ENCODE measurements around the gene SIGLEC5.
A peak's percentile ranks its signal among the peaks of the same experiment; 100 is the strongest.
"Not testable (repeated sequence)": the region's sequence is repeated elsewhere in the genome, so short reads cannot be mapped to it uniquely, and the experiment has no call there.

SIGLEC5 gene

GRCh38 chr19:51652266-51652665, 22.1 kb upstream of the SIGLEC5 start:
- no peak overlapping the region for H2AFZ ChIP-seq
- H3K4me1 ChIP-seq = peaks cover 2% of the 10 kb centered on the region
- no peak overlapping the region for H3K9ac ChIP-seq
- H3K79me2 ChIP-seq = no peaks in the 10 kb centered on the region
- H3K27me3 ChIP-seq (ENCODE audit: control insufficient read depth, insufficient read depth, low read length) = no peaks in the 10 kb centered on the region
- no peak overlapping the region for H3K4me2 ChIP-seq (ENCODE audit: low read length)
- TF ChIP-seq CTCF (IDR thresholded peaks at IDR 0.05) = no peak
- no peaks in the 10 kb centered on the region for H3K36me3 ChIP-seq (ENCODE audit: control insufficient read depth, insufficient read depth, low read length)
- no peak overlapping the region for H3K4me3 ChIP-seq (ENCODE audit: low read depth, low read length)
- no peaks in the 10 kb centered on the region for H3K9me3 ChIP-seq (ENCODE audit: control insufficient read depth, low read length)
- no peak overlapping the region for H3K27ac ChIP-seq

DNA sequence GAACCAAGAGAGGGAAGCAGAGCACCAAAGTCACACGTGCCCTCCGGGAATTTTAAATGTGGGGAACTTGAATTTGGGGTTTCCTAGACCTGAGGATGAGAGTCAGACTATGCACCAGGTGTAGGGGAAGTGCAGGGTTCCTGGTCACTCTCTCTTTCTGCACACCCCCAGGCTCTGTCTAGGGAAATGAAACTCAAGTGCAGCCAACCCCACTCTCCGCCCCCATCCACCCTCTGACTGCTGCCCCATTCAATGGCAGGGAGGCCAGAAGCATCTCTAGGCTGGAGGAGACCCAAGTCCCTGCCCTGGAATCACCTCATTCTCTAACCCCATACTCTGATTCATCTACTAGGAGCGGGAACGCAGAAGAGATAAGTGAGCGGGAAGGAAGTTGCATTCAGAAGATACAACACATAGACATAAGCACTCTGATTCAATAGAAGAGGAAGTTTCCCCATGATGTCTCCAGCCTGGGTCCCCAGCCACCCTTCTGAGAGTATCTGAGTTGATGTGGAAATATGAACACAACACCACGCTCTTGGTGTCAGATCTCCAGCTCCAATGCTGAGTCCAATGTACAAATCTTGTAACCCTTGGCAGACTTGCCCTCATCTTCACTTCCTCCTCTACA, 21.1 kb upstream of the SIGLEC5 start:
- no peak overlapping the region for H3K27ac ChIP-seq
- no peak for TF ChIP-seq CTCF (IDR thresholded peaks at IDR 0.05)
- no peak overlapping the region for H2AFZ ChIP-seq
- no peak overlapping the region for H3K4me3 ChIP-seq (ENCODE audit: low read depth, low read length)
- H3K4me2 ChIP-seq (ENCODE audit: low read length) = no peak overlapping the region
- H3K9me3 ChIP-seq (ENCODE audit: control insufficient read depth, low read length) = no peaks in the 10 kb centered on the region
- no peaks in the 10 kb centered on the region for H3K4me1 ChIP-seq
- H3K79me2 ChIP-seq = no peaks in the 10 kb centered on the region
- no peaks in the 10 kb centered on the region for H3K36me3 ChIP-seq (ENCODE audit: control insufficient read depth, insufficient read depth, low read length)
- no peak overlapping the region for H3K9ac ChIP-seq
- H3K27me3 ChIP-seq (ENCODE audit: control insufficient read depth, insufficient read depth, low read length) = no peaks in the 10 kb centered on the region

DNA sequence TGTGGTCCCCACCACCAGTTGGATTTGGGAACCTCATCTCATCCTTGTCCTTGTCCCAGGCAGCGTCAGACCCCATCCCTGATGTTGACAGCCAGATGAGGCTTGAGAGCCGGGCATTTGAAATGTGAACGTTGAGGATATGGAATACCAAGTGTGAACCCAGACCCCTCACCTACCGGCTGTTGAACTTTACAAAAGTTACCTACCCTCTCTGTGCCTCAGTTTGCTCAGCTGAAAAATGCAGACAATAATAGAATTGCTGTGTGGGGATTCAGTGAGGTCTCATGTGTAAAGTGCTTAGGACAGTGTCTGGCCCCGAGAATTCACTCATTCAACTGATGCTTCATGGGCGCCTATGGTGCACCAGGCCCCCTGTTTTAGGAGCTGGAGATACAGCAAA, 17.1 kb upstream of the SIGLEC5 start:
- TF ChIP-seq CTCF (IDR thresholded peaks at IDR 0.05) = no peak
- Histone ChIP-seq H3K79me2 (no peaks in the 10 kb centered on the region), H3K9ac (no peak overlapping the region), H3K27me3 (ENCODE audit: control insufficient read depth, insufficient read depth, low read length) (no peaks in the 10 kb centered on the region), H3K4me3 (ENCODE audit: low read depth, low read length) (no peak overlapping the region), H3K4me2 (ENCODE audit: low read length) (no peak overlapping the region), H3K36me3 (ENCODE audit: control insufficient read depth, insufficient read depth, low read length) (no peaks in the 10 kb centered on the region), H3K27ac (no peak overlapping the region), H2AFZ (no peak overlapping the region), H3K9me3 (ENCODE audit: control insufficient read depth, low read length) (no peaks in the 10 kb centered on the region), H3K4me1 (peaks cover 22% of the 10 kb centered on the region)

- not testable (repeated sequence) for H3K36me3 ChIP-seq (ENCODE audit: control insufficient read depth, insufficient read depth, low read length); H3K27me3 ChIP-seq (ENCODE audit: control insufficient read depth, insufficient read depth, low read length); H3K9me3 ChIP-seq (ENCODE audit: control insufficient read depth, low read length); H3K27ac ChIP-seq; H3K79me2 ChIP-seq; H3K9ac ChIP-seq; H2AFZ ChIP-seq
- Histone ChIP-seq H3K4me2 (ENCODE audit: low read length) (peak within 1 kb of the TSS; percentile 80), H3K4me1 (peaks cover 22% of the 10 kb centered on the region), H3K4me3 (ENCODE audit: low read depth, low read length) (peak within 1 kb of the TSS; percentile 65)
Observed at GRCh38 chr19:51646730-51647129, 16.5 kb upstream of the SIGLEC5 start, which contains the start of gene SIGLEC14. Gene SIGLEC14 (minus strand): TSS chr19:51646825. CDS start chr19:51646759, 66 bp downstream.

DNA sequence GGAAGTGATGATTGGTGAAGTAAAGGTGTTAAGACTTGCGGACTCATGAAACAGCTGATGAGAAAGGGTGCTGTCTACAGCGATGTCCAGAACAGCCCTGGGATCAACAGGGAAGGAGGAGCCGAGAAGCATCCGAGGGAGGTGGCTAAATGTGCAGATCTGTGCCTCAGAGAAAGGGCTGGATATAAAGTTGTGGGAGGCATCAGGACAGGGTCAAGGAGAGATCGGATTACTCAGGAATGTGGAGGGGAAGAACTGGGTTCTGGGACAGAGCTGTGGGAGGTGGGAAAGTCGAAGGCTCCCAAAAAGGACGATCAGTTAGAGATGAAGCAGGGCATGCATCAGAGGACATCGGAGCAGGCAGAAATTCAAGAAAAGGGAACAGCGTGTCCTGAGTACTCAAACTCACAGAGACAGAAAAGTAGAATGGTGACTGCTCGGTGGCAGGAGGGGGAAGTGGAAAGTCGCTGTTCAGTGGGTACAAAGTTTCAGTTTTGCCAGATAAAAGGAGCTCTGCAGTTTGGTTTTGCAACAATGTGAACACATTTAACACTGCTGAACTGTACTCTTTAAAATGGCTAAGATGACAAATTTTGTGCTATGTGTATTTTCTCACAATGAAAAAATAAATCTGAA, 14.6 kb upstream of the SIGLEC5 start:
- TF ChIP-seq CTCF (IDR thresholded peaks at IDR 0.05) = no peak
- H3K9me3 ChIP-seq (ENCODE audit: control insufficient read depth, low read length) = no peaks in the 10 kb centered on the region
- H3K4me2 ChIP-seq (ENCODE audit: low read length) = peak overlapping the region; percentile 80
- H3K4me1 ChIP-seq = peaks cover 22% of the 10 kb centered on the region
- H2AFZ ChIP-seq = peak overlapping the region; percentile 75
- peak overlapping the region; percentile 67 for H3K27ac ChIP-seq
- no peak overlapping the region for H3K9ac ChIP-seq
- no peaks in the 10 kb centered on the region for H3K36me3 ChIP-seq (ENCODE audit: control insufficient read depth, insufficient read depth, low read length)
- peak overlapping the region; percentile 65 for H3K4me3 ChIP-seq (ENCODE audit: low read depth, low read length)
- H3K79me2 ChIP-seq = no peaks in the 10 kb centered on the region
- H3K27me3 ChIP-seq (ENCODE audit: control insufficient read depth, insufficient read depth, low read length) = no peaks in the 10 kb centered on the region
